ENCODE results near the gene SLC7A4. TPM values are rescaled to one million over a fixed set of nuclear protein-coding genes. Genes with fewer than 3 reads are reported as not detected.
A peak's percentile ranks its signal among the peaks of the same experiment; 100 is the strongest.
"Not testable (repeated sequence)": the region's sequence is repeated elsewhere in the genome, so short reads cannot be mapped to it uniquely, and the experiment has no call there.

SLC7A4 gene
- total RNA-seq, 1 donor = 0.36 TPM

- TF ChIP-seq CTCF (IDR thresholded peaks at IDR 0.05; ENCODE audit: extremely low read depth, low read depth, low read length) = no peak
- no peaks in the 10 kb centered on the region for H3K9me3 ChIP-seq (ENCODE audit: low read depth, low read length)
- no peaks in the 10 kb centered on the region for H3K79me2 ChIP-seq (ENCODE audit: insufficient read depth, low read length)
- DNase-seq (ENCODE audit: insufficient read length, low spot score, missing footprints) = peak; percentile 97
- H2AFZ ChIP-seq (ENCODE audit: low read length) = no peak overlapping the region
- no peak overlapping the region for H3K27ac ChIP-seq (ENCODE audit: low read depth, low read length)
- H3K36me3 ChIP-seq (ENCODE audit: insufficient read depth, low read length) = no peaks in the 10 kb centered on the region
- peak overlapping the region; percentile 5 for H3K4me2 ChIP-seq (ENCODE audit: insufficient read depth, low read length)
- peaks cover 13% of the 10 kb centered on the region for H3K4me1 ChIP-seq (ENCODE audit: insufficient read depth, low read length)
- H3K27me3 ChIP-seq (ENCODE audit: insufficient read depth, low read length) = no peaks in the 10 kb centered on the region
- H4K20me1 ChIP-seq (ENCODE audit: insufficient read depth, low read length) = no peaks in the 10 kb centered on the region
- H3K4me3 ChIP-seq (ENCODE audit: insufficient read depth, low read length) = no peak overlapping the region
Measured at GRCh38 chr22:21074102-21074715, 41.8 kb upstream of the SLC7A4 start.

GRCh38 chr22:21073482-21073881 is 41.1 kb upstream of the SLC7A4 start:
- H3K36me3 ChIP-seq (ENCODE audit: insufficient read depth, low read length) = no peaks in the 10 kb centered on the region
- H2AFZ ChIP-seq (ENCODE audit: low read length) = no peak overlapping the region
- no peak for DNase-seq (ENCODE audit: insufficient read length, low spot score, missing footprints)
- H3K27me3 ChIP-seq (ENCODE audit: insufficient read depth, low read length) = no peaks in the 10 kb centered on the region
- no peak overlapping the region for H3K4me2 ChIP-seq (ENCODE audit: insufficient read depth, low read length)
- no peaks in the 10 kb centered on the region for H3K79me2 ChIP-seq (ENCODE audit: insufficient read depth, low read length)
- H3K4me1 ChIP-seq (ENCODE audit: insufficient read depth, low read length) = peaks cover 13% of the 10 kb centered on the region
- H3K4me3 ChIP-seq (ENCODE audit: insufficient read depth, low read length) = no peak overlapping the region
- TF ChIP-seq CTCF (IDR thresholded peaks at IDR 0.05; ENCODE audit: extremely low read depth, low read depth, low read length) = no peak
- H4K20me1 ChIP-seq (ENCODE audit: insufficient read depth, low read length) = no peaks in the 10 kb centered on the region
- no peaks in the 10 kb centered on the region for H3K9me3 ChIP-seq (ENCODE audit: low read depth, low read length)
- no peak overlapping the region for H3K27ac ChIP-seq (ENCODE audit: low read depth, low read length)

DNA sequence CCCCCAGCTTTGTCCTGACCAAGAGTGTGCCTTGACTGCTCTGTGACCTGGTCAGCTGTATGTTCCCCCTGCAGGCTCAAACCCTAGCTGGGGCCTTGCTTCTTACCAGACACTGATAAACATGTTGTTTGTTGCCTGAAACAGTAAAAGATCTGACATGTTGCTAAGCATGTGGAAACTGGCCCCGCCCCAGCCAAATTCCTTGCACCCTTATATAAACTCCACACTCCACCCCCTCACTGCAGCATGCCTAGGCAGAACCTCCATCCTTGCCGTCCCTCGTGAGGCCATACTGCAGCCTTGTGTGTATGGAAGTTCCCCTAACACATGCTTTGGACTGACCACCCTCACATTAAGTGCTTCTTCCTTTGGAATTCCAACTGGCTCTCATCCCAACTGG is 40.7 kb upstream of the SLC7A4 start:
- H3K4me1 ChIP-seq (ENCODE audit: insufficient read depth, low read length) = peaks cover 13% of the 10 kb centered on the region
- no peak overlapping the region for H3K27ac ChIP-seq (ENCODE audit: low read depth, low read length)
- no peaks in the 10 kb centered on the region for H4K20me1 ChIP-seq (ENCODE audit: insufficient read depth, low read length)
- H2AFZ ChIP-seq (ENCODE audit: low read length) = no peak overlapping the region
- no peaks in the 10 kb centered on the region for H3K36me3 ChIP-seq (ENCODE audit: insufficient read depth, low read length)
- TF ChIP-seq CTCF (IDR thresholded peaks at IDR 0.05; ENCODE audit: extremely low read depth, low read depth, low read length) = no peak
- H3K27me3 ChIP-seq (ENCODE audit: insufficient read depth, low read length) = no peaks in the 10 kb centered on the region
- H3K9me3 ChIP-seq (ENCODE audit: low read depth, low read length) = no peaks in the 10 kb centered on the region
- no peak overlapping the region for H3K4me3 ChIP-seq (ENCODE audit: insufficient read depth, low read length)
- no peak for DNase-seq (ENCODE audit: insufficient read length, low spot score, missing footprints)
- no peaks in the 10 kb centered on the region for H3K79me2 ChIP-seq (ENCODE audit: insufficient read depth, low read length)
- H3K4me2 ChIP-seq (ENCODE audit: insufficient read depth, low read length) = no peak overlapping the region

DNA sequence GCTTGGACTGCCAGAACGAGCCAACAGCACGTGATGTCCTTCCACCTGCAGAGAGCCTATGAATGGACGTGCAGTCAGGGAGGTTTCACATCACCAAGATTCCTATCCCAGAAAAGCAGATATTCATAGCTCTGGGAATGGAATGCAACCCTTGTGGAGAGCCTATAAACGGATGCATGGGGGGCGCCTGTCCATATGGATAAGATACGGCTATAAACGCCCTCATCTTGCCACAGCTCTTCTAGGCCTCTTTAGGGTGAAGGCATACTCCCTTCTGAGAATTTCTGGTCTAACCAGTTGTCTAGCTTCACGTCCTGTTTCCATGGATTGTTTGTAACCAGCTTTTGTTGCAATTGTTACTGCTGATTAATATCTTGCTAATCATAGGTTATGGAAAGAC is 39.4 kb upstream of the SLC7A4 start:
- H3K36me3 ChIP-seq (ENCODE audit: insufficient read depth, low read length); DNase-seq (ENCODE audit: insufficient read length, low spot score, missing footprints); H4K20me1 ChIP-seq (ENCODE audit: insufficient read depth, low read length); H2AFZ ChIP-seq (ENCODE audit: low read length); H3K27me3 ChIP-seq (ENCODE audit: insufficient read depth, low read length); H3K79me2 ChIP-seq (ENCODE audit: insufficient read depth, low read length); H3K9me3 ChIP-seq (ENCODE audit: low read depth, low read length); H3K4me3 ChIP-seq (ENCODE audit: insufficient read depth, low read length); H3K27ac ChIP-seq (ENCODE audit: low read depth, low read length); H3K4me2 ChIP-seq (ENCODE audit: insufficient read depth, low read length): not testable (repeated sequence)
- peaks cover 13% of the 10 kb centered on the region for H3K4me1 ChIP-seq (ENCODE audit: insufficient read depth, low read length)
